CD4-positive, alpha-beta T cell (primary cell): ENCODE results near the gene SH3RF1. TPM values are rescaled to one million over a fixed set of nuclear protein-coding genes. Genes with fewer than 3 reads are reported as not detected.

Experiments used
- ATAC-seq: fragments of 200-7000 bp; cut with Tn5 transposase; one replicate; pipeline ENCODE4 v1.10.0; 2022; ENCODE audit warnings: mild to moderate bottlenecking; ENCODE audit not compliant: poor library complexity
- CTCF ChIA-PET: fragments of 350-600 bp; sonication (Branson Sonifier 250); formaldehyde crosslinking; loops from one replicate; lab custom pipeline; 2021; ENCODE audit warnings: antibody characterized with exemption, inconsistent platforms; lab: Charles Lee
- POLR2A ChIA-PET: fragments of 350-600 bp; sonication (Branson Sonifier 250); formaldehyde crosslinking; loops from one replicate; lab custom pipeline; 2021; ENCODE audit warnings: antibody characterized with exemption, inconsistent platforms; lab: Charles Lee
- DNase-seq, 14 experiments: peaks; one replicate each; pipeline ENCODE4 v3.0.0-alpha.2; 2013 to 2020; ENCODE audit warnings: mixed read lengths in 2 of 14
- H3K27ac ChIP-seq, 2 donors: one replicate each; pipeline versions ENCODE4 v1.5.1 to v1.7.0; 2013; ENCODE audit warnings: low read length in 2 of 2, low read depth in 1 of 2, mild to moderate bottlenecking in 1 of 2
- H3K27me3 ChIP-seq, 2 experiments: 1 replicate in 1 of 2; 2 replicates in 1 of 2; pipeline versions ENCODE4 v1.6.1 to v1.7.0; 2013; ENCODE audit warnings: low read length in 2 of 2, control low read depth in 1 of 2, mild to moderate bottlenecking in 1 of 2, moderate library complexity in 1 of 2; ENCODE audit not compliant: insufficient read depth in 2 of 2, control insufficient read depth in 1 of 2
- H3K36me3 ChIP-seq: one replicate; pipeline ENCODE4 v1.6.1; 2013; ENCODE audit warnings: low read length, control low read depth; ENCODE audit not compliant: insufficient read depth
- H3K4me1 ChIP-seq: one replicate; pipeline ENCODE4 v1.6.1; 2013; ENCODE audit warnings: low read length, control low read depth; ENCODE audit not compliant: insufficient read depth
- H3K4me3 ChIP-seq: one replicate; pipeline ENCODE4 v1.5.1; 2013; ENCODE audit warnings: mild to moderate bottlenecking, low read length, moderate library complexity
- H3K9me3 ChIP-seq, 2 experiments: 1 replicate in 1 of 2; 2 replicates in 1 of 2; pipeline versions ENCODE4 v1.6.1 to v1.7.0; 2013; ENCODE audit warnings: low read length in 2 of 2, mild to moderate bottlenecking in 2 of 2, control low read depth in 1 of 2, moderate library complexity in 1 of 2; ENCODE audit not compliant: control insufficient read depth in 1 of 2, insufficient read depth in 1 of 2
- H3K27ac Mint-ChIP-seq: one replicate; pipeline ENCODE4 v1.8.0; 2020; ENCODE audit warnings: mixed read lengths
- H3K27me3 Mint-ChIP-seq: one replicate; pipeline ENCODE4 v1.8.0; 2021; ENCODE audit warnings: mixed read lengths
- H3K36me3 Mint-ChIP-seq: one replicate; pipeline ENCODE4 v1.8.0; 2021; ENCODE audit warnings: low read depth, mixed read lengths
- H3K4me1 Mint-ChIP-seq: one replicate; pipeline ENCODE4 v1.8.0; 2021; ENCODE audit warnings: low read depth, mixed read lengths
- H3K4me3 Mint-ChIP-seq: one replicate; pipeline ENCODE4 v1.8.0; 2020; ENCODE audit warnings: mild to moderate bottlenecking, mixed read lengths
- H3K9me3 Mint-ChIP-seq: one replicate; pipeline ENCODE4 v1.8.0; 2020; ENCODE audit warnings: mixed read lengths
- intact Hi-C, 2 experiments: fragments of 100-400 bp; cut with DNase I in 1 of 2; cut with micrococcal nuclease in 1 of 2; formaldehyde crosslinking; loops; one replicate each; pipeline versions ENCODE4 v1.15.1 to v1.9.0; 2023 to 2025; cut with DNase I, micrococcal nuclease
- total RNA-seq, 174 experiments: library from RNA in 2 of 174; stranded (reverse) in 2 of 174; gene quantifications; one replicate each; pipeline ENCODE4 v1.2.3 and lab custom pipeline; 2021 to 2026
- TF ChIP-seq, protein P1 (sequence below): fragments of 200-600 bp; IDR thresholded peaks from one replicate; pipeline ENCODE4 v1.8.0; 2022; ENCODE audit warnings: antibody characterized with exemption, mild to moderate bottlenecking

The SH3RF1 gene
- total RNA-seq, 2 experiments from 2014 or later: 0.25 TPM; not detected in 1

- H3K27ac ChIP-seq: no peak overlapping the region
- ATAC-seq: no peak
Measured at GRCh38 chr4:169105620-169106019, 165.1 kb downstream of the SH3RF1 start.

DNA sequence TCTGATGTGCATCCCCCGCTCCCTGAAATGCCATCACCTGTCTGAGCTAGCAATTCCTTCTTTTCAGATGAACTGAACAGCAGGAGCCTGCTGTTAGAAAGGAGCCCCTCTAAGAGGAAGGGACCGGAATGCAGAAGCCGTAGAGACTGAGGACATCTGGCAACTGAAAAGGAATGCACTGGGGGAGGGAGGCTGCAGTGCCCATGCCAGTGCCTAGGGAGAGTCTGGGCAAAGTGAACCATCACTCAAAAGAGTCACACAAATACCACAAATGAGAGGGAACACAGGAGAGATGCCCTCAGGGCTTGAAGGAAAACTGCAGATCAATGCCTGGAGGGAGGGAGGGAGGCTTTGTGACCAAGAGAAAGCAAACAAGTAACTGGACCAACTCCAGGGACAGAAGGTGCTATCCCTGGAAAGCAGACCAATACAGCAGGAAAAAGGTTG, 166.8 kb downstream of the SH3RF1 start:
- Mint-ChIP-seq H3K36me3 (no peaks in the 10 kb centered on the region), H3K4me1 (no peaks in the 10 kb centered on the region), H3K27me3 (no peaks in the 10 kb centered on the region), H3K4me3 (no peak overlapping the region), H3K27ac (no peak overlapping the region), H3K9me3 (no peaks in the 10 kb centered on the region)
- Histone ChIP-seq H3K27ac (no peak overlapping the region), H3K4me1 (no peaks in the 10 kb centered on the region), H3K9me3 (no peaks in the 10 kb centered on the region), H3K4me3 (no peak overlapping the region), H3K27me3 (no peaks in the 10 kb centered on the region), H3K36me3 (no peaks in the 10 kb centered on the region)
- ChIA-PET POLR2A (no interaction called here), CTCF (no interaction called here)
- TF ChIP-seq, protein P1, sequence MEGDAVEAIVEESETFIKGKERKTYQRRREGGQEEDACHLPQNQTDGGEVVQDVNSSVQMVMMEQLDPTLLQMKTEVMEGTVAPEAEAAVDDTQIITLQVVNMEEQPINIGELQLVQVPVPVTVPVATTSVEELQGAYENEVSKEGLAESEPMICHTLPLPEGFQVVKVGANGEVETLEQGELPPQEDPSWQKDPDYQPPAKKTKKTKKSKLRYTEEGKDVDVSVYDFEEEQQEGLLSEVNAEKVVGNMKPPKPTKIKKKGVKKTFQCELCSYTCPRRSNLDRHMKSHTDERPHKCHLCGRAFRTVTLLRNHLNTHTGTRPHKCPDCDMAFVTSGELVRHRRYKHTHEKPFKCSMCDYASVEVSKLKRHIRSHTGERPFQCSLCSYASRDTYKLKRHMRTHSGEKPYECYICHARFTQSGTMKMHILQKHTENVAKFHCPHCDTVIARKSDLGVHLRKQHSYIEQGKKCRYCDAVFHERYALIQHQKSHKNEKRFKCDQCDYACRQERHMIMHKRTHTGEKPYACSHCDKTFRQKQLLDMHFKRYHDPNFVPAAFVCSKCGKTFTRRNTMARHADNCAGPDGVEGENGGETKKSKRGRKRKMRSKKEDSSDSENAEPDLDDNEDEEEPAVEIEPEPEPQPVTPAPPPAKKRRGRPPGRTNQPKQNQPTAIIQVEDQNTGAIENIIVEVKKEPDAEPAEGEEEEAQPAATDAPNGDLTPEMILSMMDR: no peak
- DNase-seq (no peak), ATAC-seq (no peak)
- intact Hi-C loops: no loop called here

More at GRCh38 chr4:169105620-169106019, 165.1 kb downstream of the SH3RF1 start:
- H3K9me3 Mint-ChIP-seq: no peaks in the 10 kb centered on the region
- H3K4me1 Mint-ChIP-seq: no peaks in the 10 kb centered on the region
- H3K4me1 ChIP-seq: no peaks in the 10 kb centered on the region
- no peak for DNase-seq
- H3K9me3 ChIP-seq: no peaks in the 10 kb centered on the region
- TF ChIP-seq, protein P1: no peak
- no peaks in the 10 kb centered on the region for H3K27me3 Mint-ChIP-seq
- H3K36me3 Mint-ChIP-seq: no peaks in the 10 kb centered on the region
- H3K4me3 Mint-ChIP-seq: no peak overlapping the region
- no peaks in the 10 kb centered on the region for H3K27me3 ChIP-seq
- no peak overlapping the region for H3K4me3 ChIP-seq
- intact Hi-C loops: no loop called here
- H3K27ac Mint-ChIP-seq: no peak overlapping the region
- H3K36me3 ChIP-seq: no peaks in the 10 kb centered on the region
- CTCF ChIA-PET: no interaction called here
- POLR2A ChIA-PET: no interaction called here

DNA sequence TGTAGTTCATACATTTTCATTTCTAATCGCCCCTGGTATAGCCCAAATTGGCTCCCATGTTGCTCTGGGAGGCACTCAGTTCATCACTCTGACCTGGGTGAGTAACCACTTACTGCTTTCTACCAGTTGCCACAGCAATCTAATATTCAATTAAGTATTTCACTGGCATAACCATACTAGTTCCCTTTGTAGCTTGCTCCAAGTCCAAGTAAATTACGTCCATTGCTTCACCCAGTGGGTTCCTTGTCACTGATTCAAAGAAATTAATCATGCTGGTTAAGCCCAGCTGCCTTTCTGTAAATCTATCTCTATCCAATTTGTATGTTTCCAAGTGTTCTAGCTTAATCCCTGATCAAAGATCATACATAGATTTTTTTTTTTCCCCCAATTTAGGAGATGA, 168.7 kb downstream of the SH3RF1 start:
- Histone ChIP-seq H3K9me3 (no peaks in the 10 kb centered on the region), H3K36me3 (no peaks in the 10 kb centered on the region), H3K27ac (no peak overlapping the region), H3K27me3 (no peaks in the 10 kb centered on the region), H3K4me3 (no peak overlapping the region), H3K4me1 (no peaks in the 10 kb centered on the region)
- Mint-ChIP-seq H3K27me3 (no peaks in the 10 kb centered on the region), H3K36me3 (no peaks in the 10 kb centered on the region), H3K27ac (no peak overlapping the region), H3K9me3 (no peaks in the 10 kb centered on the region), H3K4me1 (no peaks in the 10 kb centered on the region), H3K4me3 (no peak overlapping the region)
- intact Hi-C loops: no loop called here
- TF ChIP-seq, protein P1: no peak
- CTCF ChIA-PET: interaction anchor here (0.9 kb wide), 1 partner anchor 19 kb away, joined by 4 read pairs; no protein-coding TSS in a partner anchor
- DNase-seq: no peak
- POLR2A ChIA-PET: no interaction called here
- no peak for ATAC-seq
